Osteocyte (in vitro differentiated cells): ENCODE measurements around the gene GTF3C1. TPM values are rescaled to one million over a fixed set of nuclear protein-coding genes. Genes with fewer than 3 reads are reported as not detected.

ENCODE experiments used
- DNase-seq: peaks from one replicate; pipeline ENCODE4 v3.0.0; 2021; ENCODE audit warnings: mixed read lengths; ENCODE audit not compliant: unreplicated experiment; ENCODE audit errors: extremely low spot score
- H3K27ac Mint-ChIP-seq: one replicate; pipeline ENCODE4 v1.8.0; 2021; ENCODE audit warnings: mild to moderate bottlenecking, mixed read lengths; ENCODE audit not compliant: unreplicated experiment
- H3K27me3 Mint-ChIP-seq: one replicate; pipeline ENCODE4 v1.8.0; 2021; ENCODE audit warnings: mixed read lengths; ENCODE audit not compliant: unreplicated experiment
- H3K36me3 Mint-ChIP-seq: one replicate; pipeline ENCODE4 v1.8.0; 2021; ENCODE audit warnings: mixed read lengths; ENCODE audit not compliant: unreplicated experiment
- H3K4me1 Mint-ChIP-seq: one replicate; pipeline ENCODE4 v1.8.0; 2021; ENCODE audit warnings: mixed read lengths; ENCODE audit not compliant: unreplicated experiment
- H3K4me3 Mint-ChIP-seq: one replicate; pipeline ENCODE4 v1.8.0; 2021; ENCODE audit warnings: mild to moderate bottlenecking, moderate library complexity, mixed read lengths; ENCODE audit not compliant: unreplicated experiment
- H3K9me3 Mint-ChIP-seq: one replicate; pipeline ENCODE4 v1.8.0; 2021; ENCODE audit warnings: mixed read lengths; ENCODE audit not compliant: unreplicated experiment
- total RNA-seq: library from RNA; stranded (reverse); gene quantifications from 2 replicates; pipeline ENCODE4 v1.2.1, GENCODE V29; 2021
- TF ChIP-seq, protein P1 (sequence below): fragments of 200-600 bp; sonication (generic); IDR thresholded peaks from 2 replicates; pipeline ENCODE4 v1.5.0; 2021; ENCODE audit warnings: antibody characterized with exemption, mild to moderate bottlenecking, moderate library complexity

GTF3C1 gene
- total RNA-seq, 1 donor from 2014 or later = 92.3 TPM

DNA sequence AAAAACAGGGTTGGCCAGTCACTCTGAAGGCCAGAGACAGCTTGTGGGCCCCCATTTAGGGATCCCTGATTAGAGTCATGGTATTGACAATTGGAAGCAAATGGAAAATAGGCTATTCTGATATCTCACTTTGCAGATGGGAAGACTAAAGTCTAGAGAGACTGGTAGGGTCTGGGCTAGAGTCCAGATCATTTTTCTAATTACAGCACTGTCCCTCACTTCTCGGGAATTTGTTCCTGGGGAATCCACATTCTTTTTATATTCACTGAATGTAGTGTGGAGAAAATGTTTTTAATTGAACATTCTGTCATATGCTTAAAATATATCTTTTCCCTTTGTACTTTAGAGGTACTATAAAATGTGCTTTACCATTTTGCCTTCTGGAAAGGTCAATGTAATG is 1.3 kb upstream of the GTF3C1 start:
- H3K27ac Mint-ChIP-seq = peak overlapping the region; percentile 99
- DNase-seq = no peak
- H3K4me3 Mint-ChIP-seq = peak overlapping the region; percentile 98
- peaks cover 33% of the 10 kb centered on the region for H3K4me1 Mint-ChIP-seq
- no peaks in the 10 kb centered on the region for H3K27me3 Mint-ChIP-seq
- H3K36me3 Mint-ChIP-seq = peaks cover 4% of the 10 kb centered on the region
- TF ChIP-seq, protein P1, sequence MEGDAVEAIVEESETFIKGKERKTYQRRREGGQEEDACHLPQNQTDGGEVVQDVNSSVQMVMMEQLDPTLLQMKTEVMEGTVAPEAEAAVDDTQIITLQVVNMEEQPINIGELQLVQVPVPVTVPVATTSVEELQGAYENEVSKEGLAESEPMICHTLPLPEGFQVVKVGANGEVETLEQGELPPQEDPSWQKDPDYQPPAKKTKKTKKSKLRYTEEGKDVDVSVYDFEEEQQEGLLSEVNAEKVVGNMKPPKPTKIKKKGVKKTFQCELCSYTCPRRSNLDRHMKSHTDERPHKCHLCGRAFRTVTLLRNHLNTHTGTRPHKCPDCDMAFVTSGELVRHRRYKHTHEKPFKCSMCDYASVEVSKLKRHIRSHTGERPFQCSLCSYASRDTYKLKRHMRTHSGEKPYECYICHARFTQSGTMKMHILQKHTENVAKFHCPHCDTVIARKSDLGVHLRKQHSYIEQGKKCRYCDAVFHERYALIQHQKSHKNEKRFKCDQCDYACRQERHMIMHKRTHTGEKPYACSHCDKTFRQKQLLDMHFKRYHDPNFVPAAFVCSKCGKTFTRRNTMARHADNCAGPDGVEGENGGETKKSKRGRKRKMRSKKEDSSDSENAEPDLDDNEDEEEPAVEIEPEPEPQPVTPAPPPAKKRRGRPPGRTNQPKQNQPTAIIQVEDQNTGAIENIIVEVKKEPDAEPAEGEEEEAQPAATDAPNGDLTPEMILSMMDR = no peak
- H3K9me3 Mint-ChIP-seq = no peaks in the 10 kb centered on the region

DNA sequence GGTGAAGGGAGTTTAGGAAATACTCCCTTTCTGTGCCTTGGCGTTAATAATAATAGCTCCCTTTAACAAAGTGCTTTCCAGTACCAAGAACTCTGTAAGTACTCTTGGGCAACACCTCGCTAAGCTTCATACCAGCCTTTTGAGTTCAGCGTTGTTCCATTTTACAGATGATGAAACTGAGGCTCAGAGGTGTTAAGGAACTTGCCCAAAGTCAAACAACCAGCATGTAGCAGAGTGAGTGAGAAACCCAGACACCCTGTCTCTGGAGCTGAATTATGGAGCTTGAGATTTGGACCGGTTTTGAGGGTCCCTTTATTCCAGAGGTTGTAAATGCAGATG is 838 bp upstream of the GTF3C1 start:
- H3K9me3 Mint-ChIP-seq = no peaks in the 10 kb centered on the region
- peak overlapping the region; percentile 99 for H3K27ac Mint-ChIP-seq
- peak overlapping the region; percentile 98 for H3K4me3 Mint-ChIP-seq
- peaks cover 5% of the 10 kb centered on the region for H3K36me3 Mint-ChIP-seq
- TF ChIP-seq, protein P1 = no peak
- H3K27me3 Mint-ChIP-seq = no peaks in the 10 kb centered on the region
- DNase-seq = no peak
- peaks cover 33% of the 10 kb centered on the region for H3K4me1 Mint-ChIP-seq

DNA sequence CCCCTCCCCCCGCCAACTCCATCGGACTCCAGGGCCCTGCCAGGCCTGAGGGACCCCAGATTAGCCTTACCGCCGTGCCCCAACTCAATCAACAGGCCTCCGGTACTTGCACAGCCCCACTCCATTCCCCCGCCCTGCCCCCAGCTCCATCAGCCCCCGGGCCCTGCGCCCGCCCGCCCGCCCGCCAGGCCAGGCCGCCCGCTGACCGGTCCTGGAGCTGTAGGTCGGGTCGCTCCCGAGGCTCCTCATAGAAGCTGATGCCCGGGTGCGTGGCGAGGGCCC is 308 bp downstream of the GTF3C1 start:
- DNase-seq = no peak
- H3K4me1 Mint-ChIP-seq = peaks cover 33% of the 10 kb centered on the region
- TF ChIP-seq, protein P1 = no peak
- H3K36me3 Mint-ChIP-seq = peaks cover 11% of the 10 kb centered on the region
- peak overlapping the region; percentile 99 for H3K27ac Mint-ChIP-seq
- H3K9me3 Mint-ChIP-seq = no peaks in the 10 kb centered on the region
- H3K4me3 Mint-ChIP-seq = peak overlapping the region; percentile 98
- no peaks in the 10 kb centered on the region for H3K27me3 Mint-ChIP-seq

DNA sequence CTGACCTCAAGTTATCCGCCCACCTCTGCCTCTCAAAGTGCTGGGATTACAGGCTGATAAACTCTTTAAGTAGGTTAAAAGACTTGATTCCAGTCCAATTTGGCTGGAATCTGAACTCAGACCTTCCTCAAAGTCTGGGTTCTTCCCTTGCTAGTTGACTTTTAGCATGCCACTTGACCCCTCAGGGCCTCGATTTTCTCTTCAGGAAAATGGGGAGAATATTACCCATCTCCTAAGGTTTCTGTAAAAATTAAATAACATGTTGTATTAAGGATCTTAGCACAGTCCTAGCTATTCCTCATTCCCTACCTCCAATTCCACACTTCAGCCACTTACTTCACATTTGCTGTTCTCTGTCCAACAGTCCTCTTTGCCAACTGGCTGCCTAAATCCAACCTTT is 1.9 kb downstream of the GTF3C1 start:
- DNase-seq = no peak
- Mint-ChIP-seq H3K4me3 (no peak overlapping the region), H3K36me3 (peaks cover 20% of the 10 kb centered on the region), H3K27ac (no peak overlapping the region), H3K27me3 (no peaks in the 10 kb centered on the region), H3K9me3 (no peaks in the 10 kb centered on the region), H3K4me1 (peaks cover 33% of the 10 kb centered on the region)
- TF ChIP-seq, protein P1 = no peak

DNA sequence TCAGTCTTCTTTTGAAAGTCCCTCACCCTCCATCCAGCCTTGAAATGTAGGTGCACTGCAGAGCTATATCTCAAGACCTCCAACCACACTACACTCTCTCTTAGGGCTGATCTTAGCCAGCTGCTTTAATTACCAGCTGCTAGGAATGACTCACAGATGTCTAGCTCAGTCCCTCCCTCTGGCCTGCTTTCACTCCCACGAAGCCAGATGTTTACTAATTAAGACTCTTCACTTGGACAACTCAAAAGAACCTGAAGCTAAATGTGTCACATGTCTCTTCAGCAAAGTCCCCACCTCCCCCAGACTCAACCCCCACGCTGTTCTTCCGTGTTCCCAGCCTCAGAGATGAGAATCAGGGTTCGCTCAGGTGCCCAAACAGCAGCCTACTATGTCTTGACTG is 2.6 kb downstream of the GTF3C1 start:
- H3K9me3 Mint-ChIP-seq = no peaks in the 10 kb centered on the region
- H3K27ac Mint-ChIP-seq = peak overlapping the region; percentile 9
- TF ChIP-seq, protein P1 = no peak
- no peaks in the 10 kb centered on the region for H3K27me3 Mint-ChIP-seq
- peak overlapping the region; percentile 11 for H3K4me3 Mint-ChIP-seq
- DNase-seq = no peak
- H3K4me1 Mint-ChIP-seq = peaks cover 33% of the 10 kb centered on the region
- peaks cover 25% of the 10 kb centered on the region for H3K36me3 Mint-ChIP-seq
